OCI-LY7 (cell line): ENCODE data around the gene MYCN.

Experiments used
- EZH2phosphoT487 ChIP-seq: fragments of 200-600 bp; sonication (generic); IDR thresholded peaks from 2 replicates; pipeline ENCODE4 v1.6.1; 2018; ENCODE audit warnings: low read depth, borderline replicate concordance, mild to moderate bottlenecking, mixed run types, antibody characterized with exemption, low read length, moderate library complexity, mixed read lengths
- TF ChIP-seq, protein P1 (sequence below): fragments of 200-600 bp; sonication (generic); conservative IDR thresholded peaks from 2 replicates; pipeline ENCODE4 v1.5.1; 2014; ENCODE audit warnings: mild to moderate bottlenecking, antibody characterized with exemption, low read length, moderate library complexity, mixed read lengths

DNA sequence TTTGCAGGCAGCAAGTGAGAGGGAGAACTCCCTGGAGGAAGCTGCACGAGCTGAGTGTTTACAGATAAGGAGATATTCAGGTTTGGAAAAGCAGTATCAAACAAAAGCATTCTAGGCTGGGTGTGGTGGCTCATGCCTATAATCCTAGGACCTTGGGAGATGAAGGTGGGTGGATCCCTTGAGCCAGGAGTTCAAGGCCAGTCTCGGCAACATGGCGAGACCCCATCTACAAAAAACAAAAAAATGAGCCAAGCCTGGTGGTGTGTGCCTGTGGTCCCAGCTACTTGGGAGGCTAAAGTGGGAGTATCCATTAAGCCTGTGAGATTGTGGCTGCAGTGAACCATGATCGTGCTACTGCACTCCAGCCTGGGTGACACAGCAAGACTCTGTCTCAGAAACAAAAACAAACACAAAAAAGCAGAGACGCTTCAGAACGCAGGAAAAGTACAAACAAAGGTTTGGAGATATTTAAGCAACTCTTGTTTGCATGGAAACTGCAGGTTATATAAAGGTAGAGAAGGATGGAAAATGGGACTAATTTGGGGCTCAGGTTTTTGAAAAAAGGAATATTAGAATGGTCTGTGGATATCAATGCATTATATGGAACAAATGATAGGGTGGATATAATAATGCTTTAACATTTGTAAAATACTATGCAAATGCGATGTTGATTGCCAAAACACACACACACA is 31.6 kb downstream of the MYCN start:
- TF ChIP-seq, protein P1, sequence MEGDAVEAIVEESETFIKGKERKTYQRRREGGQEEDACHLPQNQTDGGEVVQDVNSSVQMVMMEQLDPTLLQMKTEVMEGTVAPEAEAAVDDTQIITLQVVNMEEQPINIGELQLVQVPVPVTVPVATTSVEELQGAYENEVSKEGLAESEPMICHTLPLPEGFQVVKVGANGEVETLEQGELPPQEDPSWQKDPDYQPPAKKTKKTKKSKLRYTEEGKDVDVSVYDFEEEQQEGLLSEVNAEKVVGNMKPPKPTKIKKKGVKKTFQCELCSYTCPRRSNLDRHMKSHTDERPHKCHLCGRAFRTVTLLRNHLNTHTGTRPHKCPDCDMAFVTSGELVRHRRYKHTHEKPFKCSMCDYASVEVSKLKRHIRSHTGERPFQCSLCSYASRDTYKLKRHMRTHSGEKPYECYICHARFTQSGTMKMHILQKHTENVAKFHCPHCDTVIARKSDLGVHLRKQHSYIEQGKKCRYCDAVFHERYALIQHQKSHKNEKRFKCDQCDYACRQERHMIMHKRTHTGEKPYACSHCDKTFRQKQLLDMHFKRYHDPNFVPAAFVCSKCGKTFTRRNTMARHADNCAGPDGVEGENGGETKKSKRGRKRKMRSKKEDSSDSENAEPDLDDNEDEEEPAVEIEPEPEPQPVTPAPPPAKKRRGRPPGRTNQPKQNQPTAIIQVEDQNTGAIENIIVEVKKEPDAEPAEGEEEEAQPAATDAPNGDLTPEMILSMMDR, result no peak
- no peak for TF ChIP-seq EZH2phosphoT487
